Small intestine (tissue), 7 donors: ENCODE data around the gene TMEM45A. TPM values are rescaled to one million over a fixed set of nuclear protein-coding genes. Genes with fewer than 3 reads are reported as not detected.
"Not testable (repeated sequence)": the region's sequence is repeated elsewhere in the genome, so short reads cannot be mapped to it uniquely, and the experiment has no call there.

Experiments used
- DNase-seq, 2 donors: peaks; one replicate each; pipeline versions ENCODE4 v3.0.0 to v3.0.0-alpha.2; 2013
- FAIRE-seq: peaks from 2 replicates; lab custom pipeline; 2012; peaks lifted over from hg19 to GRCh38; lab: Jason Lieb, UNC
- H3K27ac ChIP-seq, 3 donors: one replicate each; pipeline ENCODE4 v1.5.1; 2013; ENCODE audit warnings: low read length in 2 of 3, mild to moderate bottlenecking in 2 of 3, control low read depth in 1 of 3, inconsistent platforms in 1 of 3, low read depth in 1 of 3, moderate library complexity in 1 of 3
- H3K27me3 ChIP-seq, 3 donors: one replicate each; pipeline ENCODE4 v1.6.1; 2013; ENCODE audit warnings: low read length in 3 of 3, inconsistent platforms in 1 of 3; ENCODE audit not compliant: control insufficient read depth in 3 of 3, insufficient read depth in 3 of 3
- H3K36me3 ChIP-seq, 3 donors: one replicate each; pipeline ENCODE4 v1.6.1; 2013; ENCODE audit warnings: low read length in 3 of 3, inconsistent platforms in 1 of 3, low read depth in 1 of 3, mild to moderate bottlenecking in 1 of 3, moderate library complexity in 1 of 3; ENCODE audit not compliant: control insufficient read depth in 3 of 3, insufficient read depth in 2 of 3
- H3K4me1 ChIP-seq, 3 donors: one replicate each; pipeline ENCODE4 v1.6.1; 2013; ENCODE audit warnings: low read length in 2 of 3, inconsistent platforms in 1 of 3, low read depth in 1 of 3, mild to moderate bottlenecking in 1 of 3, moderate library complexity in 1 of 3; ENCODE audit not compliant: control insufficient read depth in 3 of 3, insufficient read depth in 2 of 3
- H3K4me3 ChIP-seq, 3 donors: one replicate each; pipeline ENCODE4 v1.5.1; 2013; ENCODE audit warnings: low read length in 3 of 3, control low read depth in 1 of 3, inconsistent platforms in 1 of 3, low read depth in 1 of 3, mild to moderate bottlenecking in 1 of 3, moderate library complexity in 1 of 3
- H3K9me3 ChIP-seq, 2 donors: one replicate each; pipeline ENCODE4 v1.6.1; 2013; ENCODE audit warnings: low read depth in 1 of 2, low read length in 1 of 2; ENCODE audit not compliant: control insufficient read depth in 2 of 2, insufficient read depth in 1 of 2
- WGBS, 3 donors: extraction: QIAGEN DNeasy Blood & Tissue Kit; methylation state at CpG; one replicate each; pipeline ENCODE4 v1.1.7; 2013; 5-methylcytosine and 5-hydroxymethylcytosine counted together
- polyA plus RNA-seq, 4 donors: library from polyadenylated mRNA; stranded (reverse) in 3 of 4; unstranded in 1 of 4; fragments of 200-250 nt in 3 of 4; fragments of 120-200 nt in 1 of 4; gene quantifications; one replicate each; pipeline versions ENCODE4 v1.2.1 to v1.2.3, GENCODE V29; 2013
- donor health status: healthy with polysubstance abuse.
- donor health status: control.
- donor health status: control.
- donor health status: Bipolar disorder and iron deficiency.
- donor health status: healthy.

TMEM45A gene
- polyA plus RNA-seq, 4 donors: 5.1 to 7.5 (median 6.9) TPM; not detected in 1

- no peak overlapping the region for H3K4me3 ChIP-seq
- FAIRE-seq (no peak), DNase-seq (no peak)
- no peaks in the 10 kb centered on the region for H3K36me3 ChIP-seq
- H3K27me3 ChIP-seq: peaks cover 0 to under 1% (median 0%) of the 10 kb centered on the region in 3 donors
- H3K9me3 ChIP-seq: no peaks in the 10 kb centered on the region
- no peak overlapping the region for H3K27ac ChIP-seq
- H3K4me1 ChIP-seq: peaks cover 0 to 1% (median 0%) of the 10 kb centered on the region in 3 donors
Observed at GRCh38 chr3:100496711-100497261, 4.4 kb downstream of the TMEM45A start.

GRCh38 chr3:100499651-100500050 lies 7.2 kb downstream of the TMEM45A start:
- Histone ChIP-seq H3K4me1 (no peaks in the 10 kb centered on the region), H3K27me3 (no peaks in the 10 kb centered on the region), H3K4me3 (no peak overlapping the region), H3K9me3 (no peaks in the 10 kb centered on the region), H3K27ac (no peak overlapping the region), H3K36me3 (no peaks in the 10 kb centered on the region)
- FAIRE-seq (no peak), DNase-seq (no peak)
- 89 to 96% (median 94%) methylated on average over 4 of the region's 4 CpGs for WGBS, 3 donors

- no peaks in the 10 kb centered on the region for H3K27me3 ChIP-seq
- FAIRE-seq (no peak), DNase-seq (no peak)
- no peaks in the 10 kb centered on the region for H3K9me3 ChIP-seq
- H3K27ac ChIP-seq: no peak overlapping the region
- H3K4me3 ChIP-seq: no peak overlapping the region
- H3K36me3 ChIP-seq: no peaks in the 10 kb centered on the region
- WGBS, 3 donors: 80 to 86% (median 85%) methylated on average over 8 of the region's 8 CpGs
- no peaks in the 10 kb centered on the region for H3K4me1 ChIP-seq
Observed at GRCh38 chr3:100500320-100500880, 8.0 kb downstream of the TMEM45A start.

GRCh38 chr3:100503448-100503847 lies 11.0 kb downstream of the TMEM45A start:
- H3K9me3 ChIP-seq: peaks cover 0 to 8% of the 10 kb centered on the region in 2 donors
- H3K36me3 ChIP-seq: no peaks in the 10 kb centered on the region
- H3K4me1 ChIP-seq: no peaks in the 10 kb centered on the region
- 82 to 97% (median 88%) methylated on average over 1 of the region's 1 CpG for WGBS, 3 donors
- no peak overlapping the region for H3K27ac ChIP-seq
- DNase-seq (no peak), FAIRE-seq (no peak)
- no peak overlapping the region for H3K4me3 ChIP-seq
- H3K27me3 ChIP-seq: no peaks in the 10 kb centered on the region

- DNase-seq (no peak), FAIRE-seq (no peak)
- H3K4me1 ChIP-seq: no peaks in the 10 kb centered on the region
- no peak overlapping the region for H3K4me3 ChIP-seq
- 85 to 92% (median 91%) methylated on average over 2 of the region's 2 CpGs for WGBS, 3 donors
- H3K9me3 ChIP-seq: peaks cover 0 to 8% of the 10 kb centered on the region in 2 donors
- no peaks in the 10 kb centered on the region for H3K27me3 ChIP-seq
- H3K36me3 ChIP-seq: no peaks in the 10 kb centered on the region
- H3K27ac ChIP-seq: no peak overlapping the region
Observed at GRCh38 chr3:100506355-100506754, 13.9 kb downstream of the TMEM45A start.

- H3K36me3 ChIP-seq, H3K9me3 ChIP-seq, H3K4me3 ChIP-seq, H3K27me3 ChIP-seq, FAIRE-seq, H3K27ac ChIP-seq, H3K4me1 ChIP-seq, DNase-seq: not testable (repeated sequence)
- 90 to 99% (median 95%) methylated on average over 9 to 15 of the region's 15 CpGs for WGBS, 3 donors
Observed at GRCh38 chr3:100509818-100510217, 17.4 kb downstream of the TMEM45A start.

- WGBS, 3 donors: 71 to 76% (median 73%) methylated on average over 2 of the region's 2 CpGs
- Histone ChIP-seq H3K4me1 (no peaks in the 10 kb centered on the region), H3K27ac (no peak overlapping the region), H3K36me3 (no peaks in the 10 kb centered on the region), H3K9me3 (no peaks in the 10 kb centered on the region), H3K27me3 (no peaks in the 10 kb centered on the region), H3K4me3 (no peak overlapping the region)
- no peak for FAIRE-seq
- peak in 1 of 2 donors; percentile 6 for DNase-seq
Observed at GRCh38 chr3:100516232-100516631, 23.8 kb downstream of the TMEM45A start.

- H3K9me3 ChIP-seq: no peaks in the 10 kb centered on the region
- FAIRE-seq (no peak), DNase-seq (no peak)
- no peaks in the 10 kb centered on the region for H3K4me1 ChIP-seq
- WGBS, 3 donors: 81 to 88% (median 86%) methylated on average over 4 of the region's 4 CpGs
- no peaks in the 10 kb centered on the region for H3K36me3 ChIP-seq
- H3K27ac ChIP-seq: no peak overlapping the region
- H3K27me3 ChIP-seq: no peaks in the 10 kb centered on the region
- no peak overlapping the region for H3K4me3 ChIP-seq
Observed at GRCh38 chr3:100516838-100517237, 24.4 kb downstream of the TMEM45A start.

GRCh38 chr3:100517276-100517675 lies 24.9 kb downstream of the TMEM45A start:
- 83 to 87% (median 84%) methylated on average over 6 of the region's 6 CpGs for WGBS, 3 donors

More at GRCh38 chr3:100517276-100517675, 24.9 kb downstream of the TMEM45A start:
- DNase-seq (no peak), FAIRE-seq (no peak)
- Histone ChIP-seq H3K27ac (no peak overlapping the region), H3K27me3 (no peaks in the 10 kb centered on the region), H3K4me3 (no peak overlapping the region), H3K4me1 (no peaks in the 10 kb centered on the region), H3K36me3 (no peaks in the 10 kb centered on the region), H3K9me3 (no peaks in the 10 kb centered on the region)
